Tibial artery (tissue), 4 donors: ENCODE results near the gene CCDC85A.

ENCODE experiments used
- DNase-seq, 2 donors: peaks; one replicate each; pipeline ENCODE4 v3.0.0-alpha.2; 2019
- H3K27ac ChIP-seq, 2 donors: fragments of 200-600 bp; sonication (generic) in 1 of 2; 1 replicate in 1 of 2; 2 replicates in 1 of 2; pipeline ENCODE4 v1.5.1; 2018 to 2019; ENCODE audit warnings: mild to moderate bottlenecking in 1 of 2
- H3K27me3 ChIP-seq, 2 donors: fragments of 200-600 bp; sonication (generic) in 1 of 2; one replicate each; pipeline versions ENCODE4 v1.5.1 to v1.6.0; 2016 to 2019
- H3K36me3 ChIP-seq, 3 donors: fragments of 200-600 bp; sonication (generic) in 2 of 3; one replicate each; pipeline ENCODE4 v1.5.1; 2016 to 2019; ENCODE audit warnings: mild to moderate bottlenecking in 2 of 3
- H3K4me1 ChIP-seq, 4 donors: fragments of 200-600 bp; sonication (generic) in 2 of 4; 1 replicate in 3 of 4; 2 replicates in 1 of 4; pipeline ENCODE4 v1.5.1; 2016 to 2019
- H3K4me3 ChIP-seq, 2 donors: fragments of 200-600 bp; sonication (generic) in 1 of 2; 1 replicate in 1 of 2; 2 replicates in 1 of 2; pipeline ENCODE4 v1.5.1; 2018 to 2019; ENCODE audit warnings: mild to moderate bottlenecking in 2 of 2
- H3K9me3 ChIP-seq, 3 donors: fragments of 200-600 bp; sonication (generic) in 1 of 3; one replicate each; pipeline ENCODE4 v1.5.1; 2016 to 2019
- intact Hi-C: fragments of 100-400 bp; cut with DNase I; formaldehyde crosslinking; loops from one replicate; pipeline ENCODE4 v1.15.0; 2023; ENCODE audit warnings: low total_unique reads
- TF ChIP-seq, protein P1 (sequence below), 2 experiments: fragments of 200-600 bp in 1 of 2; fragments of 450-650 bp in 1 of 2; IDR thresholded peaks; one replicate each; pipeline ENCODE4 v1.5.1; 2017 to 2019; ENCODE audit warnings: antibody characterized with exemption in 2 of 2, mild to moderate bottlenecking in 1 of 2, moderate library complexity in 1 of 2

The CCDC85A gene

DNA sequence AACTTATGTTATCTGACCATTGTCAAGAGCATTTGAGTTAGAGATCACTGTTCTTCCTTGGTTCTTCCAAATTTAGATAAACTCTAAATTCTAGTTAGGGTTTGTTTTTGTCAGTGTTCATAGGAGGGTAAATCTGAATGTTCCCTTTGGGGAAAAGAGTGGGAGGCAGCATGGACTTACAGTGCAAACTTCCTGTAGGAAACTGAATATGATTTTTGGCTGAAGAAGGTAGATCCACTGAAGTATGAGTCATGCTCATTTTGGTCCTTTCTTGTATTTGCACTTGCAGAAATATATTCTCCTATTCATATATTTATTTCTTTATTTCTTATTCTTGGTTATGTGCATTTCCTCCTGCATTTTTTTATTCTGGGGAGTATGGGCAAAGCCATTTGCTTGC lies 27.3 kb downstream of the CCDC85A start:
- H3K9me3 ChIP-seq = no peaks in the 10 kb centered on the region
- TF ChIP-seq, protein P1, sequence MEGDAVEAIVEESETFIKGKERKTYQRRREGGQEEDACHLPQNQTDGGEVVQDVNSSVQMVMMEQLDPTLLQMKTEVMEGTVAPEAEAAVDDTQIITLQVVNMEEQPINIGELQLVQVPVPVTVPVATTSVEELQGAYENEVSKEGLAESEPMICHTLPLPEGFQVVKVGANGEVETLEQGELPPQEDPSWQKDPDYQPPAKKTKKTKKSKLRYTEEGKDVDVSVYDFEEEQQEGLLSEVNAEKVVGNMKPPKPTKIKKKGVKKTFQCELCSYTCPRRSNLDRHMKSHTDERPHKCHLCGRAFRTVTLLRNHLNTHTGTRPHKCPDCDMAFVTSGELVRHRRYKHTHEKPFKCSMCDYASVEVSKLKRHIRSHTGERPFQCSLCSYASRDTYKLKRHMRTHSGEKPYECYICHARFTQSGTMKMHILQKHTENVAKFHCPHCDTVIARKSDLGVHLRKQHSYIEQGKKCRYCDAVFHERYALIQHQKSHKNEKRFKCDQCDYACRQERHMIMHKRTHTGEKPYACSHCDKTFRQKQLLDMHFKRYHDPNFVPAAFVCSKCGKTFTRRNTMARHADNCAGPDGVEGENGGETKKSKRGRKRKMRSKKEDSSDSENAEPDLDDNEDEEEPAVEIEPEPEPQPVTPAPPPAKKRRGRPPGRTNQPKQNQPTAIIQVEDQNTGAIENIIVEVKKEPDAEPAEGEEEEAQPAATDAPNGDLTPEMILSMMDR (IDR thresholded peaks at IDR 0.05) = no peak
- H3K4me1 ChIP-seq = no peaks in the 10 kb centered on the region
- H3K27me3 ChIP-seq = no peaks in the 10 kb centered on the region
- intact Hi-C loops = no loop called here
- H3K27ac ChIP-seq = no peak overlapping the region
- no peak for DNase-seq
- H3K4me3 ChIP-seq = no peak overlapping the region
- H3K36me3 ChIP-seq = no peaks in the 10 kb centered on the region

DNA sequence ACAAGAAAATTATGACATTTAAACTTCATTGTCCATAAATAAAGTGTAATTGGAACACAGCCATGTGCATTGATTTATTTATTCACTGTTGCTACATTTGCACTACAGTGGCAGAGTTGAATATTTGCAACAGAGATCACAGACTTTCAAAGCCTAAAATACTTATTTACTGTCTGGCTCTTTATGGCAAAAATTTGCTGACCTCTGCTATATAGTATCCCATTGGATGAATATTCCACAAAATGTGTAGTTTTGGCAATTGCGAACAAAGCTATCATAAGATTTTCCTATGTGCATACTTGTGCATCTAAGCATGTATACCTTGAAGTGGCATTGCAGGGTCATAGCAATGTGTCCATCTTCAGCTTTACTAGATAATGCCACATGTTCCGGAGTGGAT lies 32.1 kb downstream of the CCDC85A start:
- Histone ChIP-seq H3K4me1 (no peaks in the 10 kb centered on the region), H3K9me3 (no peaks in the 10 kb centered on the region), H3K27ac (no peak overlapping the region)

DNA sequence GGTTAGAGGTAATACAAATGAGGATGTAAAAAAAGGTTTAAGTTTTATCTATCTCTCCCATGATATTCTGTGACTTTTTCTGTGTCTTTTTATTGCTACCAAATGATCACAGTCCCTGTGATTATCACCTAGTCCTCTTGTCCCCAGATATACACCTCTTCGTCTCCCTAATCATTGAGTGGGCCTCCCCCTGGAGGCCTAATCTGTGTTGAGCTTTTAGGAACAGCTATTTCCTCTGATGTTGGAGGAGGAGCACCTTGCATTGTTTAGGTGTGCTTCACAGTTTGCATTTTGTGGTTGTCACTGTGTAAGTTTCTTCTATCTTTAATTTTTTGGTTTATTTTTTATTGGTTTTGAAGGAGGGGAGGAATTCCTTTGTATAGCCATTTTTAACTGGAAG lies 33.3 kb downstream of the CCDC85A start:
- intact Hi-C loops = no loop called here
- H3K27me3 ChIP-seq = no peaks in the 10 kb centered on the region
- TF ChIP-seq, protein P1 (IDR thresholded peaks at IDR 0.05) = no peak

More for the DNA sequence above, 32.1 kb downstream of the CCDC85A start:
- TF ChIP-seq, protein P1 (IDR thresholded peaks at IDR 0.05) = no peak
- Histone ChIP-seq H3K36me3 (no peaks in the 10 kb centered on the region), H3K27me3 (no peaks in the 10 kb centered on the region), H3K4me3 (no peak overlapping the region)
- no peak for DNase-seq
- intact Hi-C loops = no loop called here

DNA sequence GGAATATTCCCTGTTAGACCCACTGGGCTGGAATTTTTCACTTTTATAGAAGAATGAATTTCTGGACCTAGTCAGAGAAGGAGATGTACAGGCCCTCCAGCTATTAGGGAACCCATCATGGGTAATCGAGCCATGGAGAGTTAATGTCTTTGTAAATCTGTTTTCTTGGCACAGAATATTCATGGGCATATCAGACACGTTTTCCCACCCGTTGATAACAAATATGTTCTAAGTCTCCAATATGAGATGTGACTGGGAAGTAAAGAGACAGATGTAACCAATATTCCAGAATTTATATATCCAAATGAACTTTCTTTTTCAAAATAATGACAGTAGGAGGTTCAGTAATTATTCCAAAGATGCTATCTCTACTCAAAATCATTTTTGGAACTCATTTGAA lies 38.7 kb downstream of the CCDC85A start:
- no peaks in the 10 kb centered on the region for H3K36me3 ChIP-seq
- intact Hi-C loops = no loop called here
- TF ChIP-seq, protein P1 (IDR thresholded peaks at IDR 0.05) = no peak
- H3K4me3 ChIP-seq = no peak overlapping the region
- H3K9me3 ChIP-seq = no peaks in the 10 kb centered on the region
- DNase-seq = no peak
- H3K4me1 ChIP-seq = no peaks in the 10 kb centered on the region
- H3K27me3 ChIP-seq = no peaks in the 10 kb centered on the region
- no peak overlapping the region for H3K27ac ChIP-seq

More for the DNA sequence above, 33.3 kb downstream of the CCDC85A start:
- Histone ChIP-seq H3K27ac (no peak overlapping the region), H3K4me3 (no peak overlapping the region), H3K36me3 (no peaks in the 10 kb centered on the region), H3K4me1 (no peaks in the 10 kb centered on the region), H3K9me3 (no peaks in the 10 kb centered on the region)
- DNase-seq = no peak

DNA sequence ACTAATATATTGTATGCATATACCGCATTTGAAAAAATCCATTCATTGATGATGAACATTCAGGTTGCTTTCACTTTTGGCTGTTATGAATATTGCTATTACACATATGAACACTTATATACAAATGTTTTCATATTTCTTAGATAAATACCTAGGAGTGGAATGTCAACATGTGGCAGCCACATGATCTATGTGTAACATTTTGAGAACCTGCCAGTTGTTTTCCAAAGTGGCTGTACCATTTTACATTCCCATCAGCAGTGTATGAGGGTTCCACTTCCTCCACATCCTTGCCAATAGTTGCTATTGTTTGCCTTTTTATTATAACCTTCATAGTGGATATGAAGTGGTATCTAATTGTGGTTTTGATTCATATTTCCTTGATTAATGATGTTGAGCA lies 40.5 kb downstream of the CCDC85A start:
- TF ChIP-seq, protein P1 (IDR thresholded peaks at IDR 0.05) = no peak
- Histone ChIP-seq H3K4me3 (no peak overlapping the region), H3K27ac (no peak overlapping the region), H3K36me3 (no peaks in the 10 kb centered on the region), H3K9me3 (no peaks in the 10 kb centered on the region), H3K27me3 (no peaks in the 10 kb centered on the region), H3K4me1 (no peaks in the 10 kb centered on the region)
- DNase-seq = no peak
- intact Hi-C loops = no loop called here

DNA sequence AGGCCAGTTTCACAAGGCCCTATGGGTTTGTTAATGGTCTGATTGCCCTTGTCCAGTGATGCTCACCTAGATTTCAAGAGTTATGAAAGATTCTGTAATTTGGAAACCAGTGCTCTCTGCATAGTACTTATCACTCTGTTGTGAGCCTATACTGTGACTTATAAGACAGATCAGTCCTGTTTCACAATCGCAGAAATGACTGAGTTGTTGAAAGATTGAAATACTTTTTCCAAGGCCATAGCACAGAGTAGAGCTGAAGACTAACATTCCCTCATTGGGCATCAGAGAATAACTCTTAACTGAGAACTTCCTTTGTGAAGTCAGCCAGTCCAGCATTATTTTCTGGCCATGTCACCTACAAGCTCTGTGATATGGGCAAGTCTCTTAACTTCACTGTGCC lies 44.0 kb downstream of the CCDC85A start:
- Histone ChIP-seq H3K4me3 (no peak overlapping the region), H3K27ac (no peak overlapping the region), H3K36me3 (no peaks in the 10 kb centered on the region), H3K4me1 (no peaks in the 10 kb centered on the region), H3K27me3 (no peaks in the 10 kb centered on the region), H3K9me3 (no peaks in the 10 kb centered on the region)
- TF ChIP-seq, protein P1 (IDR thresholded peaks at IDR 0.05) = no peak
- no peak for DNase-seq
- intact Hi-C loops = no loop called here
